GM19025 (cell line): ENCODE measurements around the gene ANKRD66.
"Not testable (repeated sequence)": the region's sequence is repeated elsewhere in the genome, so short reads cannot be mapped to it uniquely, and the experiment has no call there.

ENCODE experiments used
- ATAC-seq: cut with Tn5 transposase; IDR thresholded peaks from one replicate; pipeline ENCODE4 v1.9.1; 2021; ENCODE audit warnings: mild to moderate bottlenecking, low read depth, moderate library complexity; ENCODE audit not compliant: unreplicated experiment

ANKRD66 gene

GRCh38 chr6:46749731-46750130 is 3.0 kb downstream of the ANKRD66 start:
- no peak for ATAC-seq

GRCh38 chr6:46751658-46752057 is 4.9 kb downstream of the ANKRD66 start:
- ATAC-seq = no peak

- ATAC-seq = no peak
Measured at GRCh38 chr6:46755865-46756264, 9.1 kb downstream of the ANKRD66 start.

- no peak for ATAC-seq
Measured at GRCh38 chr6:46756469-46757213, 9.9 kb downstream of the ANKRD66 start.

GRCh38 chr6:46757214-46757596 is 10.5 kb downstream of the ANKRD66 start:
- no peak for ATAC-seq

- no peak for ATAC-seq
Measured at GRCh38 chr6:46758960-46759753, 12.4 kb downstream of the ANKRD66 start.

GRCh38 chr6:46760925-46761324 is 14.2 kb downstream of the ANKRD66 start:
- no peak for ATAC-seq

GRCh38 chr6:46763466-46763865 is 16.7 kb downstream of the ANKRD66 start:
- no peak for ATAC-seq

GRCh38 chr6:46764280-46764679 is 17.5 kb downstream of the ANKRD66 start:
- not testable (repeated sequence) for ATAC-seq

GRCh38 chr6:46764961-46765360 is 18.2 kb downstream of the ANKRD66 start:
- ATAC-seq = no peak

- ATAC-seq = no peak
Measured at GRCh38 chr6:46772016-46772415, 25.3 kb downstream of the ANKRD66 start.

- ATAC-seq = no peak
Measured at GRCh38 chr6:46772762-46773161, 26.0 kb downstream of the ANKRD66 start.

- no peak for ATAC-seq
Measured at GRCh38 chr6:46773201-46773855, 26.6 kb downstream of the ANKRD66 start.

GRCh38 chr6:46774736-46775135 is 28.0 kb downstream of the ANKRD66 start:
- ATAC-seq = not testable (repeated sequence)

- no peak for ATAC-seq
Measured at GRCh38 chr6:46776070-46776712, 29.5 kb downstream of the ANKRD66 start.

- ATAC-seq = no peak
Measured at GRCh38 chr6:46777476-46778346, 31.0 kb downstream of the ANKRD66 start.

- ATAC-seq = no peak
Measured at GRCh38 chr6:46781478-46782378, 35.0 kb downstream of the ANKRD66 start.

- ATAC-seq = no peak
Measured at GRCh38 chr6:46784535-46784934, 37.8 kb downstream of the ANKRD66 start.
